Measurements from ENCODE around the gene TNRC6A. TPM values are rescaled to one million over a fixed set of nuclear protein-coding genes. Genes with fewer than 3 reads are reported as not detected.

Gene TNRC6A
- total and polyA plus RNA-seq, 2 of the 13 experiments (the other 11 are each of a cell fraction or from before 2014, with no cell fraction given) = 30.9 to 43.6 TPM

- Histone ChIP-seq H2AFZ (ENCODE audit: low read length) (no peak overlapping the region), H3K9me3 (ENCODE audit: low read length) (no peaks in the 10 kb centered on the region), H4K20me1 (ENCODE audit: insufficient read depth, low read length) (no peaks in the 10 kb centered on the region), H3K27me3 (ENCODE audit: control insufficient read depth in 1 of 2, insufficient read depth in 2 of 2, low read length in 2 of 2) (no peaks in the 10 kb centered on the region), H3K4me3 (replicated peaks in 1 of 3; ENCODE audit: insufficient read depth in 1 of 3, low read depth in 2 of 3, low read length in 3 of 3) (peak overlapping the region in 1 of 3 experiments; percentile 2; a peak in 1 of 6 replicates), H3K4me2 (ENCODE audit: low read depth, low read length) (peak overlapping the region; percentile 38), H3K4me1 (ENCODE audit: insufficient read depth, low read length) (peaks cover 18% of the 10 kb centered on the region), H3K9ac (ENCODE audit: insufficient read depth, low read depth, low read length) (no peak overlapping the region), H3K79me2 (ENCODE audit: insufficient read depth, low read length) (no peaks in the 10 kb centered on the region), H3K27ac (ENCODE audit: extremely low read length, insufficient read depth, low read length) (no peak overlapping the region), H3K36me3 (replicated peaks in 1 of 2; ENCODE audit: control insufficient read depth in 1 of 2, insufficient read depth in 2 of 2, low read length in 2 of 2) (no peaks in the 10 kb centered on the region)
- no peak for FAIRE-seq
- 25% methylated on average over 16 of the region's 18 CpGs for WGBS (ENCODE audit: low lambda C conversion rate)
- TF ChIP-seq PCBP1 (IDR thresholded peaks at IDR 0.05; ENCODE audit: borderline replicate concordance, low read depth, low read length) (0 out of 2 replicates have a peak, but pooled peaks have one; percentile 33), ERF (CRISPR knock-in tag; IDR thresholded peaks at IDR 0.05) (no peak), HNRNPL (IDR thresholded peaks at IDR 0.05; ENCODE audit: low read depth, low read length) (0 out of 2 replicates have a peak, but pooled peaks have one; percentile 31), ZBTB40 (IDR thresholded peaks at IDR 0.05) (no peak), ZBTB40 (CRISPR knock-in tag; IDR thresholded peaks at IDR 0.05) (0 out of 2 replicates have a peak, but pooled peaks have one; percentile 7), ZNF780A (CRISPR knock-in tag; IDR thresholded peaks at IDR 0.05) (no peak), ZNF263 (CRISPR knock-in tag; IDR thresholded peaks at IDR 0.05) (peak; percentile 86)
- TF ChIP-seq, protein P1, sequence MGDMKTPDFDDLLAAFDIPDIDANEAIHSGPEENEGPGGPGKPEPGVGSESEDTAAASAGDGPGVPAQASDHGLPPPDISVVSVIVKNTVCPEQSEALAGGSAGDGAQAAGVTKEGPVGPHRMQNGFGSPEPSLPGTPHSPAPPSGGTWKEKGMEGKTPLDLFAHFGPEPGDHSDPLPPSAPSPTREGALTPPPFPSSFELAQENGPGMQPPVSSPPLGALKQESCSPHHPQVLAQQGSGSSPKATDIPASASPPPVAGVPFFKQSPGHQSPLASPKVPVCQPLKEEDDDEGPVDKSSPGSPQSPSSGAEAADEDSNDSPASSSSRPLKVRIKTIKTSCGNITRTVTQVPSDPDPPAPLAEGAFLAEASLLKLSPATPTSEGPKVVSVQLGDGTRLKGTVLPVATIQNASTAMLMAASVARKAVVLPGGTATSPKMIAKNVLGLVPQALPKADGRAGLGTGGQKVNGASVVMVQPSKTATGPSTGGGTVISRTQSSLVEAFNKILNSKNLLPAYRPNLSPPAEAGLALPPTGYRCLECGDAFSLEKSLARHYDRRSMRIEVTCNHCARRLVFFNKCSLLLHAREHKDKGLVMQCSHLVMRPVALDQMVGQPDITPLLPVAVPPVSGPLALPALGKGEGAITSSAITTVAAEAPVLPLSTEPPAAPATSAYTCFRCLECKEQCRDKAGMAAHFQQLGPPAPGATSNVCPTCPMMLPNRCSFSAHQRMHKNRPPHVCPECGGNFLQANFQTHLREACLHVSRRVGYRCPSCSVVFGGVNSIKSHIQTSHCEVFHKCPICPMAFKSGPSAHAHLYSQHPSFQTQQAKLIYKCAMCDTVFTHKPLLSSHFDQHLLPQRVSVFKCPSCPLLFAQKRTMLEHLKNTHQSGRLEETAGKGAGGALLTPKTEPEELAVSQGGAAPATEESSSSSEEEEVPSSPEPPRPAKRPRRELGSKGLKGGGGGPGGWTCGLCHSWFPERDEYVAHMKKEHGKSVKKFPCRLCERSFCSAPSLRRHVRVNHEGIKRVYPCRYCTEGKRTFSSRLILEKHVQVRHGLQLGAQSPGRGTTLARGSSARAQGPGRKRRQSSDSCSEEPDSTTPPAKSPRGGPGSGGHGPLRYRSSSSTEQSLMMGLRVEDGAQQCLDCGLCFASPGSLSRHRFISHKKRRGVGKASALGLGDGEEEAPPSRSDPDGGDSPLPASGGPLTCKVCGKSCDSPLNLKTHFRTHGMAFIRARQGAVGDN (CRISPR knock-in tag; IDR thresholded peaks at IDR 0.05) = peak; percentile 40
- TF ChIP-seq, protein P2, sequence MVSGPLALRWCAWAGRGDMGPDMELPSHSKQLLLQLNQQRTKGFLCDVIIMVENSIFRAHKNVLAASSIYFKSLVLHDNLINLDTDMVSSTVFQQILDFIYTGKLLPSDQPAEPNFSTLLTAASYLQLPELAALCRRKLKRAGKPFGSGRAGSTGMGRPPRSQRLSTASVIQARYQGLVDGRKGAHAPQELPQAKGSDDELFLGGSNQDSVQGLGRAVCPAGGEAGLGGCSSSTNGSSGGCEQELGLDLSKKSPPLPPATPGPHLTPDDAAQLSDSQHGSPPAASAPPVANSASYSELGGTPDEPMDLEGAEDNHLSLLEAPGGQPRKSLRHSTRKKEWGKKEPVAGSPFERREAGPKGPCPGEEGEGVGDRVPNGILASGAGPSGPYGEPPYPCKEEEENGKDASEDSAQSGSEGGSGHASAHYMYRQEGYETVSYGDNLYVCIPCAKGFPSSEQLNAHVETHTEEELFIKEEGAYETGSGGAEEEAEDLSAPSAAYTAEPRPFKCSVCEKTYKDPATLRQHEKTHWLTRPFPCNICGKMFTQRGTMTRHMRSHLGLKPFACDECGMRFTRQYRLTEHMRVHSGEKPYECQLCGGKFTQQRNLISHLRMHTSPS (CRISPR knock-in tag; IDR thresholded peaks at IDR 0.05; ENCODE audit: low read depth) = 0 out of 2 replicates have a peak, but pooled peaks have one; percentile 42
- BruUV-seq (replicated peaks) = no TSS peak
- no peak for DNase-seq (ENCODE audit: low spot score)
- ChIA-PET POLR2A (no interaction called here), CTCF (ENCODE audit: low intra/inter-chr PET ratio, low total read pairs) (no interaction called here)
- in situ Hi-C loops (cut with HindIII; ENCODE audit: extremely low pct_ligation_motif_present, low pct_unique_long_range_greater_than_20kb) (no loop called here), intact Hi-C loops (cut with micrococcal nuclease; ENCODE audit: unreplicated experiment) (no loop called here)
- peak; percentile 64 for ATAC-seq
Measured at GRCh38 chr16:24853830-24854229, 124.4 kb downstream of the TNRC6A start.
